GM12891 (cell line): ENCODE results near the gene CCDC73.

Experiments used
- PAX5 ChIP-seq: IDR thresholded peaks from 2 replicates; pipeline ENCODE4 v1.6.1; 2011; ENCODE audit warnings: low read length, moderate library complexity, mild to moderate bottlenecking; ENCODE audit not compliant: insufficient read depth, severe bottlenecking
- POLR2A ChIP-seq: IDR thresholded peaks from 2 replicates; pipeline ENCODE4 v1.6.1; 2011; ENCODE audit warnings: low read depth, low read length, control low read depth
- POLR2AphosphoS5 ChIP-seq: IDR thresholded peaks from 2 replicates; pipeline ENCODE4 v1.6.1; 2011; ENCODE audit warnings: low read depth, low read length, control low read depth

DNA sequence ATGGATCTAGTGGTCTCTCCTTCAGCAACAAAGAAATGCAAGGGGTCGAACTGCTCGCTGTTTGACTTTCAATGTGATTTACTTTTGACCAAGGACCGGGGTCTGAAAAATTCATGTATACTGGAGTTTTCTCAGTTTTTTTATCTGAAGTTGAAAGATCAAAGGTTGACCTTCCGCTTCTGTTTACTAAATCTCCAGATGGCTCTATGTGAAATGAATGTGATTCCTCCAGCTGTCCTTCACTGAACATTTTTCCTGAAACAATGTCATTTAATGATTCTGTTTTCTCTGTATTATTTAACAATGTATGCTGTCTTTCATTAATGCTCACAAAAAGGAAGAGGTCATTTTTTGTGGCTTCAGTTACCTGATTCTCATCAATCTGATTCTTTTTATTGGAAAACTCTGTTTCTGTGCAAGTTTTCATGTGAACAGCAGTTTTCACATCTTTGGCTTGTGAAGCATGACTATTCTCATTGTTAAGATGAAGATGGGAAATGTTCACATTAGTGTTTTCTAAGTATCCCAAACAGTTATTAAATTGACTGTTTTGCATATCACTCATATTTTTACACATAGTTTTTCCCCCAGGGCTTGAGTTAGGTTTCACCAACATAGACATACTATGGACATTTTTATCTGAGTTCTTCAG lies 180.8 kb downstream of the CCDC73 start:
- TF ChIP-seq POLR2A = no peak
- no peak for TF ChIP-seq POLR2AphosphoS5
- TF ChIP-seq PAX5 = no peak
